ENCODE data around the gene DNAJC7. TPM values are rescaled to one million over a fixed set of nuclear protein-coding genes. Genes with fewer than 3 reads are reported as not detected.

DNAJC7 gene
- total and polyA plus RNA-seq, 9 of the 15 experiments (the other 6 are each of a cell fraction or from before 2014, with no cell fraction given) = 85.8 to 262 (median 157) TPM

DNA sequence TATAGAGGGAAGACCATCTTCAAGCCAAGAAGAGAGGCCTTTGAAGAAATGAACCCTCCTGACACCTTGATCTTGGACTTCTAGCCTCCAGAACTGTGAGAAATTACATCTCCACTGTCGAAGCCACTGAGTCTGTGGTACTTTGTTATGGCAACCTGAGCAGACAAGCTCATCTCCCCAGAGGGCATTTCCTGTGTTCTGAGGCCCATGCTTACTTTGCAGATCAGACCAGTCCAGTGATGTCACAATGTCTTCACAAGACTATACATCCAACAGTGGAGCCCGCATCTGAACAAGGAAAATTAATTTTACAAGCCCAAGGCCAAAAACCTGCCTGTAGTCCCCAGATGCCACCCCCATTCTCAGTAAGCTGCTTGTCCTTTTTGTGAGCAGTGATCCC is 48.0 kb upstream of the DNAJC7 start:
- Histone ChIP-seq H3K9ac (ENCODE audit: insufficient read depth in 1 of 2, low read depth in 2 of 2, low read length in 2 of 2) (no peak overlapping the region), H4K20me1 (replicated peaks; ENCODE audit: control insufficient read depth, insufficient read depth, low read length) (no peaks in the 10 kb centered on the region), H3K4me1 (replicated peaks in 1 of 2; ENCODE audit: control insufficient read depth in 2 of 2, insufficient read depth in 2 of 2, low read length in 2 of 2) (peaks cover 0 to 19% of the 10 kb centered on the region in 2 experiments; a peak in 3 of 5 replicates), H3K36me3 (ENCODE audit: control insufficient read depth, insufficient read depth, low read length) (no peaks in the 10 kb centered on the region), H3K27ac (ENCODE audit: extremely low read depth, low read depth, low read length) (no peak overlapping the region), H3K4me2 (ENCODE audit: insufficient read depth, low read length) (no peak overlapping the region), H3K9me1 (ENCODE audit: control insufficient read depth, insufficient read depth, low read length) (no peaks in the 10 kb centered on the region), H3K4me3 (no peak overlapping the region), H3K9me3 (replicated peaks; ENCODE audit: control insufficient read depth, insufficient read depth, low read depth, low read length) (no peaks in the 10 kb centered on the region), H3K79me2 (ENCODE audit: control insufficient read depth, insufficient read depth, low read length) (no peaks in the 10 kb centered on the region), H3K27me3 (ENCODE audit: control insufficient read depth in 2 of 2, insufficient read depth in 2 of 2, low read length in 2 of 2) (no peaks in the 10 kb centered on the region), H2AFZ (ENCODE audit: low read depth, low read length) (no peak overlapping the region)
- CTCF ChIA-PET (ENCODE audit: low intra/inter-chr PET ratio) = interaction anchor here (0.8 kb wide), 1 partner anchor 51 kb away, joined by 3 read pairs; no protein-coding TSS in a partner anchor
- in situ Hi-C loops (cut with MboI) = no loop called here
- FAIRE-seq (no peak), DNase-seq (ENCODE audit: extremely low read depth in 1 of 4, low spot score in 3 of 4) (no peak), ATAC-seq (no peak)
- intact Hi-C loops (cut with micrococcal nuclease) = no loop called here
- POLR2A ChIA-PET = interaction anchor here (0.5 to 0.6 kb wide), 4 partner anchors 17 to 1846 kb away, joined by 3 to 4 read pairs (median 3); partner anchors contain the start of genes KCNH4 and WIPF2
- no TSS peak for BruUV-seq (replicated peaks)
- TF ChIP-seq ZNF134 (CRISPR knock-in tag; conservative IDR thresholded peaks at IDR 0.05) (no peak), HDAC1 (IDR thresholded peaks at IDR 0.05) (no peak), ELF2 (CRISPR knock-in tag; IDR thresholded peaks at IDR 0.05) (no peak), HDGF (IDR thresholded peaks at IDR 0.05) (no peak), ZNF75A (CRISPR knock-in tag; IDR thresholded peaks at IDR 0.05) (no peak), MED1 (CRISPR knock-in tag; IDR thresholded peaks at IDR 0.05; ENCODE audit: borderline replicate concordance) (no peak), TFAM (CRISPR knock-in tag; conservative IDR thresholded peaks at IDR 0.05) (no peak), LCOR (CRISPR knock-in tag; IDR thresholded peaks at IDR 0.05) (no peak), MEF2A (IDR thresholded peaks at IDR 0.05; ENCODE audit: control insufficient read depth, low read depth, low read length) (no peak), POLR2A (conservative IDR thresholded peaks at IDR 0.05) (no peak), ZNF232 (CRISPR knock-in tag; IDR thresholded peaks at IDR 0.05) (no peak), TBP (optimal IDR thresholded peaks at IDR 0.05; ENCODE audit: low read depth, low read length) (no peak), FOXM1 (IDR thresholded peaks at IDR 0.05; ENCODE audit: low read depth) (no peak), FOXM1 (CRISPR knock-in tag; IDR thresholded peaks at IDR 0.05; ENCODE audit: low read depth) (no peak)
- TF ChIP-seq, protein P1, sequence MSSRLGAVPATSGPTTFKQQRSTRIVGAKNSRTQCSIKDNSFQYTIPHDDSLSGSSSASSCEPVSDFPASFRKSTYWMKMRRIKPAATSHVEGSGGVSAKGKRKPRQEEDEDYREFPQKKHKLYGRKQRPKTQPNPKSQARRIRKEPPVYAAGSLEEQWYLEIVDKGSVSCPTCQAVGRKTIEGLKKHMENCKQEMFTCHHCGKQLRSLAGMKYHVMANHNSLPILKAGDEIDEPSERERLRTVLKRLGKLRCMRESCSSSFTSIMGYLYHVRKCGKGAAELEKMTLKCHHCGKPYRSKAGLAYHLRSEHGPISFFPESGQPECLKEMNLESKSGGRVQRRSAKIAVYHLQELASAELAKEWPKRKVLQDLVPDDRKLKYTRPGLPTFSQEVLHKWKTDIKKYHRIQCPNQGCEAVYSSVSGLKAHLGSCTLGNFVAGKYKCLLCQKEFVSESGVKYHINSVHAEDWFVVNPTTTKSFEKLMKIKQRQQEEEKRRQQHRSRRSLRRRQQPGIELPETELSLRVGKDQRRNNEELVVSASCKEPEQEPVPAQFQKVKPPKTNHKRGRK (tag; IDR thresholded peaks at IDR 0.05) = no peak
- TF ChIP-seq, protein P2, sequence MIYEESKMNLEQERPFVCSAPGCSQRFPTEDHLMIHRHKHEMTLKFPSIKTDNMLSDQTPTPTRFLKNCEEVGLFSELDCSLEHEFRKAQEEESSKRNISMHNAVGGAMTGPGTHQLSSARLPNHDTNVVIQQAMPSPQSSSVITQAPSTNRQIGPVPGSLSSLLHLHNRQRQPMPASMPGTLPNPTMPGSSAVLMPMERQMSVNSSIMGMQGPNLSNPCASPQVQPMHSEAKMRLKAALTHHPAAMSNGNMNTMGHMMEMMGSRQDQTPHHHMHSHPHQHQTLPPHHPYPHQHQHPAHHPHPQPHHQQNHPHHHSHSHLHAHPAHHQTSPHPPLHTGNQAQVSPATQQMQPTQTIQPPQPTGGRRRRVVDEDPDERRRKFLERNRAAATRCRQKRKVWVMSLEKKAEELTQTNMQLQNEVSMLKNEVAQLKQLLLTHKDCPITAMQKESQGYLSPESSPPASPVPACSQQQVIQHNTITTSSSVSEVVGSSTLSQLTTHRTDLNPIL (CRISPR knock-in tag; IDR thresholded peaks at IDR 0.05) = no peak
- TF ChIP-seq, protein P3, sequence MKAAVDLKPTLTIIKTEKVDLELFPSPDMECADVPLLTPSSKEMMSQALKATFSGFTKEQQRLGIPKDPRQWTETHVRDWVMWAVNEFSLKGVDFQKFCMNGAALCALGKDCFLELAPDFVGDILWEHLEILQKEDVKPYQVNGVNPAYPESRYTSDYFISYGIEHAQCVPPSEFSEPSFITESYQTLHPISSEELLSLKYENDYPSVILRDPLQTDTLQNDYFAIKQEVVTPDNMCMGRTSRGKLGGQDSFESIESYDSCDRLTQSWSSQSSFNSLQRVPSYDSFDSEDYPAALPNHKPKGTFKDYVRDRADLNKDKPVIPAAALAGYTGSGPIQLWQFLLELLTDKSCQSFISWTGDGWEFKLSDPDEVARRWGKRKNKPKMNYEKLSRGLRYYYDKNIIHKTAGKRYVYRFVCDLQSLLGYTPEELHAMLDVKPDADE (conservative IDR thresholded peaks at IDR 0.05; ENCODE audit: control insufficient read depth, low read depth, low read length) = no peak
- WGBS (ENCODE audit: insufficient coverage, low coverage, missing lambda C conversion rate) = 12% methylated on average over 2 of the region's 2 CpGs
